SK-N-SH (cell line): ENCODE measurements around the gene ZNF609. TPM values are rescaled to one million over a fixed set of nuclear protein-coding genes. Genes with fewer than 3 reads are reported as not detected.
"Not testable (repeated sequence)": the region's sequence is repeated elsewhere in the genome, so short reads cannot be mapped to it uniquely, and the experiment has no call there.

ENCODE experiments used
- CTCF ChIA-PET: fragments of 300-600, 350-600 bp; formaldehyde crosslinking; extraction: SDS; loops from one replicate; lab custom pipeline; 2021; lab: Yijun Ruan, JAX
- POLR2A ChIA-PET: fragments of 350-600 bp; sonication (Branson Sonifier 250); formaldehyde crosslinking; extraction: SDS; loops from one replicate; lab custom pipeline; 2020; ENCODE audit warnings: antibody characterized with exemption, inconsistent platforms; lab: Yijun Ruan, JAX
- DNase-seq: peaks from one replicate; pipeline ENCODE4 v3.0.0; 2012
- H2AFZ ChIP-seq: fragments of 200-600 bp; sonication (generic); 2 replicates; pipeline ENCODE4 v1.8.1; 2016; ENCODE audit warnings: antibody characterized with exemption, mild to moderate bottlenecking, low read depth
- H3F3A ChIP-seq: fragments of 200-600 bp; sonication (generic); replicated peaks from 2 replicates; pipeline ENCODE3; 2016; ENCODE audit warnings: antibody characterized with exemption, mild to moderate bottlenecking; ENCODE audit not compliant: insufficient read depth
- H3K27ac ChIP-seq, 2 experiments: fragments of 200-500 bp in 1 of 2; fragments of 200-600 bp in 1 of 2; sonication (Bioruptor generic) in 1 of 2; sonication (generic), shearing (Covaris generic) in 1 of 2; 2 replicates each; pipeline versions ENCODE4 v1.5.1 to v1.6.1; 2014 to 2016; ENCODE audit warnings: low read depth in 2 of 2, inconsistent platforms in 1 of 2, low read length in 1 of 2, mild to moderate bottlenecking in 1 of 2, mixed read lengths in 1 of 2
- H3K27me3 ChIP-seq: fragments of 200-600 bp; sonication (generic), shearing (Covaris generic); 2 replicates; pipeline ENCODE4 v1.6.1; 2016; ENCODE audit warnings: mixed run types; ENCODE audit not compliant: insufficient read depth
- H3K36me3 ChIP-seq, 2 experiments: fragments of 200-500 bp in 1 of 2; fragments of 200-600 bp in 1 of 2; sonication (Bioruptor generic) in 1 of 2; sonication (generic) in 1 of 2; replicated peaks in 1 of 2; 2 replicates each; pipeline versions ENCODE3 to v1.5.1; 2014 to 2016; ENCODE audit warnings: low read length in 1 of 2, mild to moderate bottlenecking in 1 of 2; ENCODE audit not compliant: insufficient read depth in 2 of 2, control insufficient read depth in 1 of 2
- H3K4me1 ChIP-seq, 2 experiments: fragments of 200-500 bp in 1 of 2; fragments of 200-600 bp in 1 of 2; sonication (Bioruptor generic) in 1 of 2; sonication (generic), shearing (Covaris generic) in 1 of 2; 2 replicates each; pipeline versions ENCODE4 v1.5.1 to v1.6.1; 2014 to 2016; ENCODE audit warnings: low read depth in 1 of 2, low read length in 1 of 2, mixed run types in 1 of 2; ENCODE audit not compliant: insufficient read depth in 2 of 2, control insufficient read depth in 1 of 2
- H3K4me2 ChIP-seq: fragments of 200-600 bp; sonication (generic), shearing (Covaris generic); 2 replicates; pipeline ENCODE4 v1.6.1; 2017; ENCODE audit warnings: mixed run types
- H3K4me3 ChIP-seq, 2 experiments: fragments of 200-500 bp in 1 of 2; fragments of 200-600 bp in 1 of 2; sonication (Bioruptor generic) in 1 of 2; sonication (generic), shearing (Covaris generic) in 1 of 2; 2 replicates each; pipeline versions ENCODE4 v1.5.1 to v1.8.1; 2014 to 2016; ENCODE audit warnings: low read depth in 2 of 2, inconsistent platforms in 1 of 2, low read length in 1 of 2, mild to moderate bottlenecking in 1 of 2, mixed read lengths in 1 of 2, moderate library complexity in 1 of 2
- H3K79me2 ChIP-seq: fragments of 200-600 bp; sonication (generic); 2 replicates; pipeline ENCODE4 v1.8.1; 2017; ENCODE audit warnings: mild to moderate bottlenecking; ENCODE audit not compliant: insufficient read depth
- H3K9ac ChIP-seq: fragments of 200-600 bp; sonication (generic); 2 replicates; pipeline ENCODE4 v1.6.1; 2017; ENCODE audit warnings: mixed run types
- H3K9me2 ChIP-seq: fragments of 200-600 bp; sonication (generic); 2 replicates; pipeline ENCODE4 v1.6.1; 2017; ENCODE audit warnings: mixed run types
- H3K9me3 ChIP-seq: fragments of 200-600 bp; sonication (generic); 2 replicates; pipeline ENCODE4 v1.6.1; 2017; ENCODE audit warnings: mixed run types, mild to moderate bottlenecking, moderate library complexity
- H4K20me1 ChIP-seq: fragments of 200-600 bp; sonication (generic); 2 replicates; pipeline ENCODE4 v1.6.1; 2017; ENCODE audit warnings: mild to moderate bottlenecking, mixed run types; ENCODE audit not compliant: insufficient read depth
- EZH2phosphoT487 ChIP-seq: fragments of 200-600 bp; sonication (generic); IDR thresholded peaks from 2 replicates; pipeline ENCODE4 v1.6.1; 2017; ENCODE audit warnings: low read depth, mixed run types, mild to moderate bottlenecking, antibody characterized with exemption, moderate library complexity, borderline replicate concordance
- FOSL2 ChIP-seq: IDR thresholded peaks from 2 replicates; pipeline ENCODE4 v1.4.0; 2012; ENCODE audit warnings: low read depth, mild to moderate bottlenecking, moderate library complexity, borderline replicate concordance
- FOXJ3 ChIP-seq: sonication (generic); formaldehyde crosslinking; IDR thresholded peaks from 2 replicates; pipeline ENCODE4 v1.5.1; 2020; ENCODE audit warnings: mild to moderate bottlenecking, missing genetic modification reagents
- FOXM1 ChIP-seq: IDR thresholded peaks from 2 replicates; pipeline ENCODE4 v1.4.0; 2012; ENCODE audit warnings: low read depth, mild to moderate bottlenecking
- JUND ChIP-seq: IDR thresholded peaks from 2 replicates; pipeline ENCODE4 v1.4.0; 2012
- MEF2A ChIP-seq: IDR thresholded peaks from 2 replicates; pipeline ENCODE4 v1.4.0; 2012; ENCODE audit warnings: low read depth, borderline replicate concordance
- POLR2AphosphoS5 ChIP-seq: IDR thresholded peaks from 2 replicates; pipeline ENCODE4 v1.6.1; 2012; ENCODE audit warnings: low read depth, low read length
- RCOR1 ChIP-seq: fragments of 150-350 bp; IDR thresholded peaks from 2 replicates; pipeline ENCODE4 v1.6.1; 2017; ENCODE audit warnings: antibody characterized with exemption, low read length
- SIN3A ChIP-seq: IDR thresholded peaks from 2 replicates; pipeline ENCODE4 v1.6.1; 2012; ENCODE audit warnings: low read depth, mild to moderate bottlenecking, low read length, moderate library complexity, borderline replicate concordance
- SMC3 ChIP-seq: IDR thresholded peaks from 2 replicates; pipeline ENCODE4 v1.6.1; 2012; ENCODE audit warnings: low read depth, low read length, improper control_type of control experiment
- TAF1 ChIP-seq: IDR thresholded peaks from 2 replicates; pipeline ENCODE4 v1.6.1; 2012; ENCODE audit warnings: low read depth, mild to moderate bottlenecking, low read length, moderate library complexity, borderline replicate concordance
- TEAD4 ChIP-seq: IDR thresholded peaks from 2 replicates; pipeline ENCODE4 v1.4.0; 2012; ENCODE audit warnings: mild to moderate bottlenecking, borderline replicate concordance; ENCODE audit not compliant: insufficient read depth
- whole genome bisulfite sequencing: methylation state at CpG from one replicate; pipeline ENCODE4 v1.1.6; 2017; ENCODE audit warnings: low lambda C conversion rate; 5-methylcytosine and 5-hydroxymethylcytosine counted together
- polyA plus RNA-seq, 3 experiments: library from polyadenylated mRNA; depleted of rRNA; stranded (reverse); fragments of >200 nt; gene quantifications; 2 replicates each; pipeline ENCODE4 v1.2.3, GENCODE V29; 2012
- TF ChIP-seq, protein P1 (sequence below): IDR thresholded peaks from 2 replicates; pipeline ENCODE4 v1.4.0; 2012; ENCODE audit warnings: low read depth
- TF ChIP-seq, protein P2 (sequence below): IDR thresholded peaks from 2 replicates; pipeline ENCODE4 v1.4.0; 2012; ENCODE audit warnings: low read depth, borderline replicate concordance
- TF ChIP-seq, protein P3 (sequence below): fragments of 150-350 bp; IDR thresholded peaks from 2 replicates; pipeline ENCODE4 v1.6.1; 2016; ENCODE audit warnings: mild to moderate bottlenecking, low read depth, low read length
- TF ChIP-seq, protein P4 (sequence below): fragments of 200-600 bp; sonication (generic); IDR thresholded peaks from 2 replicates; pipeline ENCODE4 v1.6.1; 2017; ENCODE audit warnings: antibody characterized with exemption, mild to moderate bottlenecking, moderate library complexity
- TF ChIP-seq, protein P5 (sequence below): IDR thresholded peaks from 2 replicates; pipeline ENCODE4; 2012
- TF ChIP-seq, protein P6 (sequence below): IDR thresholded peaks from 2 replicates; pipeline ENCODE4 v1.6.1; 2012; ENCODE audit warnings: mild to moderate bottlenecking, low read depth, low read length, moderate library complexity

Gene ZNF609
- polyA plus RNA-seq, 1 of the 3 experiments (the other 2 are of a cell fraction): 12.6 TPM

DNA sequence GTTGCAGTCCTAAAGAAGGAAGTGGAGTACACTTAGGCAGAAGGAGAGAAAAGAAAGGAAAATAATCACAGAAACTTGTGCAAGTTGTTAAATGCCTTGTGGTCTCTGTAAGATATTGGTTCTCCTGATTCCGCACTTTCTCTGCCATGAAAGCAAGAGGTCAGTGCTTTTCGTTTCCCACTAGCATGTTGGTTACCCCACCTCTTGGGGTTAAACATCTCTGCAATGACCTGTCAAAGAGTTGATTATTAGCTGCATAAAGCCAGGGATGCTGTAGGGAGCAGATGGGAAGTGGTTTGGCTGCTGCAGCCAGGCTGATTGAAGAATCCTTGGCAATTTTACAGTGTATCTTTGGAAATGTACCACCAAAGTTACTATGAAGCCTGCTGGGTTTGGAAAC, 33.3 kb downstream of the ZNF609 start:
- Histone ChIP-seq H3K4me2 (no peak overlapping the region), H3K4me3 (no peak overlapping the region), H3K27me3 (no peaks in the 10 kb centered on the region), H2AFZ (no peak overlapping the region), H3K4me1 (peaks cover 0 to 3% of the 10 kb centered on the region in 2 experiments; a peak in 1 of 4 replicates), H3K27ac (no peak overlapping the region), H3K9me2 (no peaks in the 10 kb centered on the region), H3F3A (peaks cover 3% of the 10 kb centered on the region), H3K9me3 (no peaks in the 10 kb centered on the region), H3K36me3 (peaks cover 0 to 19% of the 10 kb centered on the region in 2 experiments), H3K79me2 (peaks cover 91% of the 10 kb centered on the region), H4K20me1 (peaks cover 30% of the 10 kb centered on the region), H3K9ac (no peak overlapping the region)
- ChIA-PET POLR2A (no interaction called here), CTCF (interaction anchor here (1.2 kb wide), 1 partner anchor 160 kb away, joined by 3 read pairs; no protein-coding TSS in a partner anchor)
- WGBS: 88% methylated on average over 2 of the region's 2 CpGs
- TF ChIP-seq FOXJ3 (CRISPR knock-in tag) (no peak), MEF2A (no peak), FOXM1 (no peak), JUND (no peak), RCOR1 (no peak), EZH2phosphoT487 (no peak), POLR2AphosphoS5 (no peak), TAF1 (no peak), SMC3 (no peak), FOSL2 (no peak), SIN3A (no peak), TEAD4 (no peak)
- TF ChIP-seq, protein P1, sequence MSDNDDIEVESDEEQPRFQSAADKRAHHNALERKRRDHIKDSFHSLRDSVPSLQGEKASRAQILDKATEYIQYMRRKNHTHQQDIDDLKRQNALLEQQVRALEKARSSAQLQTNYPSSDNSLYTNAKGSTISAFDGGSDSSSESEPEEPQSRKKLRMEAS: no peak
- TF ChIP-seq, protein P2, sequence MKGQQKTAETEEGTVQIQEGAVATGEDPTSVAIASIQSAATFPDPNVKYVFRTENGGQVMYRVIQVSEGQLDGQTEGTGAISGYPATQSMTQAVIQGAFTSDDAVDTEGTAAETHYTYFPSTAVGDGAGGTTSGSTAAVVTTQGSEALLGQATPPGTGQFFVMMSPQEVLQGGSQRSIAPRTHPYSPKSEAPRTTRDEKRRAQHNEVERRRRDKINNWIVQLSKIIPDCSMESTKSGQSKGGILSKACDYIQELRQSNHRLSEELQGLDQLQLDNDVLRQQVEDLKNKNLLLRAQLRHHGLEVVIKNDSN: no peak
- TF ChIP-seq, protein P3, sequence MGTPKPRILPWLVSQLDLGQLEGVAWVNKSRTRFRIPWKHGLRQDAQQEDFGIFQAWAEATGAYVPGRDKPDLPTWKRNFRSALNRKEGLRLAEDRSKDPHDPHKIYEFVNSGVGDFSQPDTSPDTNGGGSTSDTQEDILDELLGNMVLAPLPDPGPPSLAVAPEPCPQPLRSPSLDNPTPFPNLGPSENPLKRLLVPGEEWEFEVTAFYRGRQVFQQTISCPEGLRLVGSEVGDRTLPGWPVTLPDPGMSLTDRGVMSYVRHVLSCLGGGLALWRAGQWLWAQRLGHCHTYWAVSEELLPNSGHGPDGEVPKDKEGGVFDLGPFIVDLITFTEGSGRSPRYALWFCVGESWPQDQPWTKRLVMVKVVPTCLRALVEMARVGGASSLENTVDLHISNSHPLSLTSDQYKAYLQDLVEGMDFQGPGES: no peak
- TF ChIP-seq, protein P4, sequence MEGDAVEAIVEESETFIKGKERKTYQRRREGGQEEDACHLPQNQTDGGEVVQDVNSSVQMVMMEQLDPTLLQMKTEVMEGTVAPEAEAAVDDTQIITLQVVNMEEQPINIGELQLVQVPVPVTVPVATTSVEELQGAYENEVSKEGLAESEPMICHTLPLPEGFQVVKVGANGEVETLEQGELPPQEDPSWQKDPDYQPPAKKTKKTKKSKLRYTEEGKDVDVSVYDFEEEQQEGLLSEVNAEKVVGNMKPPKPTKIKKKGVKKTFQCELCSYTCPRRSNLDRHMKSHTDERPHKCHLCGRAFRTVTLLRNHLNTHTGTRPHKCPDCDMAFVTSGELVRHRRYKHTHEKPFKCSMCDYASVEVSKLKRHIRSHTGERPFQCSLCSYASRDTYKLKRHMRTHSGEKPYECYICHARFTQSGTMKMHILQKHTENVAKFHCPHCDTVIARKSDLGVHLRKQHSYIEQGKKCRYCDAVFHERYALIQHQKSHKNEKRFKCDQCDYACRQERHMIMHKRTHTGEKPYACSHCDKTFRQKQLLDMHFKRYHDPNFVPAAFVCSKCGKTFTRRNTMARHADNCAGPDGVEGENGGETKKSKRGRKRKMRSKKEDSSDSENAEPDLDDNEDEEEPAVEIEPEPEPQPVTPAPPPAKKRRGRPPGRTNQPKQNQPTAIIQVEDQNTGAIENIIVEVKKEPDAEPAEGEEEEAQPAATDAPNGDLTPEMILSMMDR: no peak
- TF ChIP-seq, protein P5, sequence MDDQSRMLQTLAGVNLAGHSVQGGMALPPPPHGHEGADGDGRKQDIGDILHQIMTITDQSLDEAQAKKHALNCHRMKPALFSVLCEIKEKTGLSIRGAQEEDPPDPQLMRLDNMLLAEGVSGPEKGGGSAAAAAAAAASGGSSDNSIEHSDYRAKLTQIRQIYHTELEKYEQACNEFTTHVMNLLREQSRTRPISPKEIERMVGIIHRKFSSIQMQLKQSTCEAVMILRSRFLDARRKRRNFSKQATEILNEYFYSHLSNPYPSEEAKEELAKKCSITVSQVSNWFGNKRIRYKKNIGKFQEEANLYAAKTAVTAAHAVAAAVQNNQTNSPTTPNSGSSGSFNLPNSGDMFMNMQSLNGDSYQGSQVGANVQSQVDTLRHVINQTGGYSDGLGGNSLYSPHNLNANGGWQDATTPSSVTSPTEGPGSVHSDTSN: no peak
- TF ChIP-seq, protein P6, sequence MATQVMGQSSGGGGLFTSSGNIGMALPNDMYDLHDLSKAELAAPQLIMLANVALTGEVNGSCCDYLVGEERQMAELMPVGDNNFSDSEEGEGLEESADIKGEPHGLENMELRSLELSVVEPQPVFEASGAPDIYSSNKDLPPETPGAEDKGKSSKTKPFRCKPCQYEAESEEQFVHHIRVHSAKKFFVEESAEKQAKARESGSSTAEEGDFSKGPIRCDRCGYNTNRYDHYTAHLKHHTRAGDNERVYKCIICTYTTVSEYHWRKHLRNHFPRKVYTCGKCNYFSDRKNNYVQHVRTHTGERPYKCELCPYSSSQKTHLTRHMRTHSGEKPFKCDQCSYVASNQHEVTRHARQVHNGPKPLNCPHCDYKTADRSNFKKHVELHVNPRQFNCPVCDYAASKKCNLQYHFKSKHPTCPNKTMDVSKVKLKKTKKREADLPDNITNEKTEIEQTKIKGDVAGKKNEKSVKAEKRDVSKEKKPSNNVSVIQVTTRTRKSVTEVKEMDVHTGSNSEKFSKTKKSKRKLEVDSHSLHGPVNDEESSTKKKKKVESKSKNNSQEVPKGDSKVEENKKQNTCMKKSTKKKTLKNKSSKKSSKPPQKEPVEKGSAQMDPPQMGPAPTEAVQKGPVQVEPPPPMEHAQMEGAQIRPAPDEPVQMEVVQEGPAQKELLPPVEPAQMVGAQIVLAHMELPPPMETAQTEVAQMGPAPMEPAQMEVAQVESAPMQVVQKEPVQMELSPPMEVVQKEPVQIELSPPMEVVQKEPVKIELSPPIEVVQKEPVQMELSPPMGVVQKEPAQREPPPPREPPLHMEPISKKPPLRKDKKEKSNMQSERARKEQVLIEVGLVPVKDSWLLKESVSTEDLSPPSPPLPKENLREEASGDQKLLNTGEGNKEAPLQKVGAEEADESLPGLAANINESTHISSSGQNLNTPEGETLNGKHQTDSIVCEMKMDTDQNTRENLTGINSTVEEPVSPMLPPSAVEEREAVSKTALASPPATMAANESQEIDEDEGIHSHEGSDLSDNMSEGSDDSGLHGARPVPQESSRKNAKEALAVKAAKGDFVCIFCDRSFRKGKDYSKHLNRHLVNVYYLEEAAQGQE: no peak
- no peak for DNase-seq

DNA sequence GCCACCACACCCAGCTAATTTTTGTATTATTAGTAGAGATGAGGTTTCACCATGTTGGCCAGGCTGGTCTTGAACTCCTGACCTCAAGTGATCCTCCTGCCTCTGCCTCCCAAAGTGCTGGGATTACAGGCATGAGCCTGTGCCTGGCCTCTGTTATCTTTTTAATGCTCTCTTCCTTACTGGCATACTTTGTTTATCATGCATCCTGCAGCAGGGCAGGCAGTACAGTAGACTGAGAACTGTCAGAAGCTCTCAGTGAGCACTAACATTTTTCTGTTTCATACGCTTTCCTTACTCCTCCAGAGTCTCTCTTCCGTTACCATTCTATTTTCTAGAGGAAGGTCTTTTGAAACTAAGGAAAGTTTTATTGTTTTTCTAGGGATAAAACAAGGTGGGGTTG, 35.6 kb downstream of the ZNF609 start:
- Histone ChIP-seq H3K36me3 (peaks cover 12 to 14% of the 10 kb centered on the region in 2 experiments), H3K4me1 (peaks cover 0 to 21% of the 10 kb centered on the region in 2 experiments; a peak in 1 of 4 replicates), H4K20me1 (peaks cover 31% of the 10 kb centered on the region), H3K79me2 (peaks cover 91% of the 10 kb centered on the region)
- H3K9me3 ChIP-seq, H2AFZ ChIP-seq, CTCF ChIA-PET, DNase-seq, POLR2A ChIA-PET, H3F3A ChIP-seq, H3K9me2 ChIP-seq, H3K27ac ChIP-seq, H3K27me3 ChIP-seq, H3K4me2 ChIP-seq, H3K4me3 ChIP-seq, H3K9ac ChIP-seq: not testable (repeated sequence)
- WGBS: 96% methylated on average over 2 of the region's 2 CpGs
